Fibroblast of skin of right quadriceps (primary cell): ENCODE data around the gene CDC42BPB.

Experiments
- DNase-seq: peaks from one replicate; pipeline ENCODE4 v3.0.0-alpha.2; 2013

The CDC42BPB gene

GRCh38 chr14:102984336-102985102, 72.8 kb downstream of the CDC42BPB start:
- DNase-seq, result no peak

- DNase-seq, result no peak
Measured at GRCh38 chr14:102983496-102983895, 73.9 kb downstream of the CDC42BPB start.

- no peak for DNase-seq
Measured at GRCh38 chr14:102982852-102983470, 74.4 kb downstream of the CDC42BPB start.

- no peak for DNase-seq
Measured at GRCh38 chr14:102980409-102980810, 76.9 kb downstream of the CDC42BPB start.

- no peak for DNase-seq
Measured at GRCh38 chr14:102979406-102979805, 77.9 kb downstream of the CDC42BPB start.

GRCh38 chr14:102977475-102977874, 79.9 kb downstream of the CDC42BPB start:
- no peak for DNase-seq

GRCh38 chr14:102975662-102976061, 81.7 kb downstream of the CDC42BPB start:
- DNase-seq, result no peak

GRCh38 chr14:102973706-102974285, 83.6 kb downstream of the CDC42BPB start:
- DNase-seq, result no peak

- DNase-seq, result no peak
Measured at GRCh38 chr14:102971836-102972606, 85.3 kb downstream of the CDC42BPB start.

- DNase-seq, result no peak
Measured at GRCh38 chr14:102971314-102971713, 86.0 kb downstream of the CDC42BPB start.

- no peak for DNase-seq
Measured at GRCh38 chr14:102970496-102970895, 86.9 kb downstream of the CDC42BPB start.

GRCh38 chr14:102969901-102970300, 87.4 kb downstream of the CDC42BPB start:
- no peak for DNase-seq

- no peak for DNase-seq
Measured at GRCh38 chr14:102969060-102969791, 88.1 kb downstream of the CDC42BPB start.

- no peak for DNase-seq
Measured at GRCh38 chr14:102968306-102968705, 89.0 kb downstream of the CDC42BPB start.

- no peak for DNase-seq
Measured at GRCh38 chr14:102967506-102967795, 89.9 kb downstream of the CDC42BPB start.

GRCh38 chr14:102966681-102967505, 90.5 kb downstream of the CDC42BPB start:
- DNase-seq, result no peak

GRCh38 chr14:102965971-102966655, 91.2 kb downstream of the CDC42BPB start:
- DNase-seq, result no peak

- no peak for DNase-seq
Measured at GRCh38 chr14:102965282-102965681, 92.1 kb downstream of the CDC42BPB start.

GRCh38 chr14:102964152-102964730, 93.1 kb downstream of the CDC42BPB start:
- DNase-seq, result no peak

- no peak for DNase-seq
Measured at GRCh38 chr14:102962111-102962627, 95.2 kb downstream of the CDC42BPB start.

GRCh38 chr14:102958461-102958860, 98.9 kb downstream of the CDC42BPB start:
- DNase-seq, result no peak
